SK-N-SH (cell line): ENCODE data around the gene FNDC3B. TPM values are rescaled to one million over a fixed set of nuclear protein-coding genes. Genes with fewer than 3 reads are reported as not detected.
A peak's percentile ranks its signal among the peaks of the same experiment; 100 is the strongest.

Source experiments
- CTCF ChIA-PET: fragments of 300-600, 350-600 bp; formaldehyde crosslinking; extraction: SDS; loops from one replicate; lab custom pipeline; 2021; lab: Yijun Ruan, JAX
- POLR2A ChIA-PET: fragments of 350-600 bp; sonication (Branson Sonifier 250); formaldehyde crosslinking; extraction: SDS; loops from one replicate; lab custom pipeline; 2020; ENCODE audit warnings: antibody characterized with exemption, inconsistent platforms; lab: Yijun Ruan, JAX
- DNase-seq: peaks from one replicate; pipeline ENCODE4 v3.0.0; 2012
- H2AFZ ChIP-seq: fragments of 200-600 bp; sonication (generic); 2 replicates; pipeline ENCODE4 v1.8.1; 2016; ENCODE audit warnings: antibody characterized with exemption, mild to moderate bottlenecking, low read depth
- H3F3A ChIP-seq: fragments of 200-600 bp; sonication (generic); replicated peaks from 2 replicates; pipeline ENCODE3; 2016; ENCODE audit warnings: antibody characterized with exemption, mild to moderate bottlenecking; ENCODE audit not compliant: insufficient read depth
- H3K27ac ChIP-seq, 2 experiments: fragments of 200-500 bp in 1 of 2; fragments of 200-600 bp in 1 of 2; sonication (Bioruptor generic) in 1 of 2; sonication (generic), shearing (Covaris generic) in 1 of 2; 2 replicates each; pipeline versions ENCODE4 v1.5.1 to v1.6.1; 2014 to 2016; ENCODE audit warnings: low read depth in 2 of 2, inconsistent platforms in 1 of 2, low read length in 1 of 2, mild to moderate bottlenecking in 1 of 2, mixed read lengths in 1 of 2
- H3K27me3 ChIP-seq: fragments of 200-600 bp; sonication (generic), shearing (Covaris generic); 2 replicates; pipeline ENCODE4 v1.6.1; 2016; ENCODE audit warnings: mixed run types; ENCODE audit not compliant: insufficient read depth
- H3K36me3 ChIP-seq, 2 experiments: fragments of 200-500 bp in 1 of 2; fragments of 200-600 bp in 1 of 2; sonication (Bioruptor generic) in 1 of 2; sonication (generic) in 1 of 2; replicated peaks in 1 of 2; 2 replicates each; pipeline versions ENCODE3 to v1.5.1; 2014 to 2016; ENCODE audit warnings: low read length in 1 of 2, mild to moderate bottlenecking in 1 of 2; ENCODE audit not compliant: insufficient read depth in 2 of 2, control insufficient read depth in 1 of 2
- H3K4me1 ChIP-seq, 2 experiments: fragments of 200-500 bp in 1 of 2; fragments of 200-600 bp in 1 of 2; sonication (Bioruptor generic) in 1 of 2; sonication (generic), shearing (Covaris generic) in 1 of 2; 2 replicates each; pipeline versions ENCODE4 v1.5.1 to v1.6.1; 2014 to 2016; ENCODE audit warnings: low read depth in 1 of 2, low read length in 1 of 2, mixed run types in 1 of 2; ENCODE audit not compliant: insufficient read depth in 2 of 2, control insufficient read depth in 1 of 2
- H3K4me2 ChIP-seq: fragments of 200-600 bp; sonication (generic), shearing (Covaris generic); 2 replicates; pipeline ENCODE4 v1.6.1; 2017; ENCODE audit warnings: mixed run types
- H3K4me3 ChIP-seq, 2 experiments: fragments of 200-500 bp in 1 of 2; fragments of 200-600 bp in 1 of 2; sonication (Bioruptor generic) in 1 of 2; sonication (generic), shearing (Covaris generic) in 1 of 2; 2 replicates each; pipeline versions ENCODE4 v1.5.1 to v1.8.1; 2014 to 2016; ENCODE audit warnings: low read depth in 2 of 2, inconsistent platforms in 1 of 2, low read length in 1 of 2, mild to moderate bottlenecking in 1 of 2, mixed read lengths in 1 of 2, moderate library complexity in 1 of 2
- H3K79me2 ChIP-seq: fragments of 200-600 bp; sonication (generic); 2 replicates; pipeline ENCODE4 v1.8.1; 2017; ENCODE audit warnings: mild to moderate bottlenecking; ENCODE audit not compliant: insufficient read depth
- H3K9ac ChIP-seq: fragments of 200-600 bp; sonication (generic); 2 replicates; pipeline ENCODE4 v1.6.1; 2017; ENCODE audit warnings: mixed run types
- H3K9me2 ChIP-seq: fragments of 200-600 bp; sonication (generic); 2 replicates; pipeline ENCODE4 v1.6.1; 2017; ENCODE audit warnings: mixed run types
- H3K9me3 ChIP-seq: fragments of 200-600 bp; sonication (generic); 2 replicates; pipeline ENCODE4 v1.6.1; 2017; ENCODE audit warnings: mixed run types, mild to moderate bottlenecking, moderate library complexity
- H4K20me1 ChIP-seq: fragments of 200-600 bp; sonication (generic); 2 replicates; pipeline ENCODE4 v1.6.1; 2017; ENCODE audit warnings: mild to moderate bottlenecking, mixed run types; ENCODE audit not compliant: insufficient read depth
- FOSL2 ChIP-seq: IDR thresholded peaks from 2 replicates; pipeline ENCODE4 v1.4.0; 2012; ENCODE audit warnings: low read depth, mild to moderate bottlenecking, moderate library complexity, borderline replicate concordance
- JUND ChIP-seq: IDR thresholded peaks from 2 replicates; pipeline ENCODE4 v1.4.0; 2012
- MAX ChIP-seq: IDR thresholded peaks from 2 replicates; pipeline ENCODE4 v1.4.0; 2012; ENCODE audit warnings: low read depth
- MEF2A ChIP-seq: IDR thresholded peaks from 2 replicates; pipeline ENCODE4 v1.4.0; 2012; ENCODE audit warnings: low read depth, borderline replicate concordance
- PBX3 ChIP-seq: IDR thresholded peaks from 2 replicates; pipeline ENCODE4; 2012
- RFX5 ChIP-seq: IDR thresholded peaks from 2 replicates; pipeline ENCODE4 v1.6.1; 2012; ENCODE audit warnings: mild to moderate bottlenecking, improper control_type of control experiment, low read length
- RXRA ChIP-seq: IDR thresholded peaks from 2 replicates; pipeline ENCODE4 v1.4.0; 2012; ENCODE audit warnings: low read depth, mild to moderate bottlenecking, borderline replicate concordance
- TAF1 ChIP-seq: IDR thresholded peaks from 2 replicates; pipeline ENCODE4 v1.6.1; 2012; ENCODE audit warnings: low read depth, mild to moderate bottlenecking, low read length, moderate library complexity, borderline replicate concordance
- USF2 ChIP-seq: fragments of 150-350 bp; IDR thresholded peaks from 2 replicates; pipeline ENCODE4 v1.6.1; 2017; ENCODE audit warnings: antibody characterized with exemption, low read length, low read depth, borderline replicate concordance
- WGBS: methylation state at CpG from one replicate; pipeline ENCODE4 v1.1.6; 2017; ENCODE audit warnings: low lambda C conversion rate; 5-methylcytosine and 5-hydroxymethylcytosine counted together
- polyA plus RNA-seq, 3 experiments: library from polyadenylated mRNA; depleted of rRNA; stranded (reverse); fragments of >200 nt; gene quantifications; 2 replicates each; pipeline ENCODE4 v1.2.3, GENCODE V29; 2012
- TF ChIP-seq, protein P1 (sequence below): fragments of 150-350 bp; IDR thresholded peaks from 2 replicates; pipeline ENCODE4 v1.6.1; 2016; ENCODE audit warnings: mild to moderate bottlenecking, low read depth, low read length

FNDC3B gene
- polyA plus RNA-seq, 1 of the 3 experiments (the other 2 are of a cell fraction): 10.4 TPM

DNA sequence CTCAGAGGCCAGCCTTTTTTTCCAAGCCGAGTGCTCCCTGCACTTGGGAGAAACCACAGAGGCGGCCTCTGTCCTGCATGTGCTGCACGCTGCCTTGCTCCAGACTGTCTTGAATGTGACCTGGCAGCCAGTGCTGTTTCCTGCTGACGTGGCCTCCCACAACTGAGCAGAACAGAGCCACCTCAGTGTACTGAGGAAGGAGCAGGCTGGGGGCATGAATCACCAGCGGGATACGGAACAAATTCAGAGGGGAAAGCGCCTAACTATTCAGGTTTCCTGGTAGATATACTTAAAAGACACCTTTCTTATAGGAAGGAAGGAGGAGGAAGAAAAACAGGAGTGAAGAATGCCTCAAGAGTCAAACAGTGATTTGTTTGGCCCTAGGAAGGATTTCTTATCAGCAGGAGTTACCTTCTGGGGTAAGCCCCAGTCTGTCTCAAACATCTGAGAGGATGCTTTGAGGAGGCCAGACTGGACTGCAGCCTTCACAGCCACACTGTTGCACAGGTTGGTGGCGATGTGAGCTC lies 114.0 kb downstream of the FNDC3B start (continued):
- TF ChIP-seq PBX3 (peak; percentile 72), RXRA (peak; percentile 74; the same call in 1 of the 2 replicates), MAX (peak; percentile 98), TAF1 (peak; percentile 72), RFX5 (no peak), USF2 (no peak), FOSL2 (peak; percentile 89)

DNA sequence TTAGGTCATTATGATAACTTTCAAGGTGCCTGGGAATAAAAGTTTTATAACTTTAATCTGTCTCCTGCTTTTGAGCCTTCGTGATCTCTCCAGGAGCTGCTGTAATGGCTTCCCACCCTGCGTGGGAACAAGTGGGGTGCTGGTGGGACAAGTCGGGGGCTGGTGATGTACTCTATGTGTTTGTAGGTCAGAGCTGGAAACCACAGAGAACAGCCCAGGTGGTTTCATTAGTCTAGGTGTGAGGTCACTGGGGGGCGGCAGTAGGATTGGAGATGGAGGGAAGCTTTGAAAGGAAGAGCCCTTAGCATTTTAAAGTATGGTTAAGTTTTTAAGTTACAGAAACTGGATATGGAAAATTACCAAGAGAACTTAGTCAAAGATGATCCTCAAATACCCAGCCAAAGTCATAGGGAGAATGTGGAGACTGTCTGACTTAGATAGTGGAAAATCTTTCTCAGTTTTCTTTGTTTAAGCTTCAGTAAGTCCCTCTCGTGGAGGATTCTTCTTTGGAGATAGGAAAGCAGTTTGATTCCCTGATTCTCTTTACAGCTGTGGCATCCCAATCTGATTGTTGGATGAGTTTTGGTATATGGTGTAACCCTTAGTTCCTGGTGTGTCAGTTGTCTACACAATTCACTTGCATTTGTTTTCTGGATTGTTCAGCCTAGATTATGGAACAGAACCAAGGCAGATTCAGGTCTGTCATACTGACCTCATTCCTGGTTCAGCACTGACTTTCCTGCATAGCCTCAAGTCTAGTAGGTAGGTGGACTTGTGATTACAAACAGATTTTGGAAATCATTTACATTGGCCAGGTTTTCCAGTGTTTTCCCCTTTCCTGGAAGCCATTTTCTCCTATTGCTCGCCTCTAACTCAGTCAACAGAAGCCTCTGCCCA lies 115.6 kb downstream of the FNDC3B start:
- Histone ChIP-seq H3K27me3 (no peaks in the 10 kb centered on the region), H3K9ac (no peak overlapping the region), H3K79me2 (peaks cover 94% of the 10 kb centered on the region), H3K9me3 (no peaks in the 10 kb centered on the region), H3K4me1 (peaks cover 23 to 66% of the 10 kb centered on the region in 2 experiments), H3K27ac (peak overlapping the region; percentile 39 to 96; a peak in 3 of 4 replicates), H3K4me2 (no peak overlapping the region), H3K4me3 (no peak overlapping the region), H3K36me3 (peaks cover 0 to 13% of the 10 kb centered on the region in 2 experiments), H2AFZ (no peak overlapping the region), H3K9me2 (no peaks in the 10 kb centered on the region), H3F3A (peaks cover 43% of the 10 kb centered on the region), H4K20me1 (peaks cover 8% of the 10 kb centered on the region; the same call in 1 of the 2 replicates)
- ChIA-PET POLR2A (no interaction called here), CTCF (interaction anchor here (0.8 kb wide), 1 partner anchor 13 kb away, joined by 4 read pairs; no protein-coding TSS in a partner anchor)
- DNase-seq: no peak
- WGBS: 91% methylated on average over 6 of the region's 6 CpGs
- TF ChIP-seq JUND (no peak), MEF2A (no peak), MAX (no peak)
- TF ChIP-seq, protein P1, sequence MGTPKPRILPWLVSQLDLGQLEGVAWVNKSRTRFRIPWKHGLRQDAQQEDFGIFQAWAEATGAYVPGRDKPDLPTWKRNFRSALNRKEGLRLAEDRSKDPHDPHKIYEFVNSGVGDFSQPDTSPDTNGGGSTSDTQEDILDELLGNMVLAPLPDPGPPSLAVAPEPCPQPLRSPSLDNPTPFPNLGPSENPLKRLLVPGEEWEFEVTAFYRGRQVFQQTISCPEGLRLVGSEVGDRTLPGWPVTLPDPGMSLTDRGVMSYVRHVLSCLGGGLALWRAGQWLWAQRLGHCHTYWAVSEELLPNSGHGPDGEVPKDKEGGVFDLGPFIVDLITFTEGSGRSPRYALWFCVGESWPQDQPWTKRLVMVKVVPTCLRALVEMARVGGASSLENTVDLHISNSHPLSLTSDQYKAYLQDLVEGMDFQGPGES: no peak
